ENCODE results near the gene TCIRG1.

TCIRG1 gene

DNA sequence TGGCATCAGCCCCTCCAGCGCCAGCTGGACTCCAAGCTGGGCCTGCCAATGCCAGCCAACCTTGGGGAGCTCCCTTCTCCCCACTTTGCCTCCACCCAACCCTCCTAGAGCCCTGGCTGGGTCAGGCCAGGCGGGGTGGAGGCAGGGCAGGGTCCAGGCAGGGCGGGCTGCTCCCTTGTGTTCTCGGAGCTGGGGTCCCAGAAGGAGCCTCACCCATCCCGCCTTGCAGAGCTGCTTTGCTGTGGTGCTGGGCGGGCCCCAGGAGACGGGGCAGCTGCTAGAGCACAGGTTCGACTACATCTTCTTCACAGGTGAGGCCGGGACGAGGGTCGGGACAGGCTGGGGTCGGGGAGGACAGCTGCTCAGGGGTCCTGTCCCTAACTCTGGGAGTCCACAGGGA lies 19.3 kb upstream of the TCIRG1 start:
- DNase-seq = no peak

DNA sequence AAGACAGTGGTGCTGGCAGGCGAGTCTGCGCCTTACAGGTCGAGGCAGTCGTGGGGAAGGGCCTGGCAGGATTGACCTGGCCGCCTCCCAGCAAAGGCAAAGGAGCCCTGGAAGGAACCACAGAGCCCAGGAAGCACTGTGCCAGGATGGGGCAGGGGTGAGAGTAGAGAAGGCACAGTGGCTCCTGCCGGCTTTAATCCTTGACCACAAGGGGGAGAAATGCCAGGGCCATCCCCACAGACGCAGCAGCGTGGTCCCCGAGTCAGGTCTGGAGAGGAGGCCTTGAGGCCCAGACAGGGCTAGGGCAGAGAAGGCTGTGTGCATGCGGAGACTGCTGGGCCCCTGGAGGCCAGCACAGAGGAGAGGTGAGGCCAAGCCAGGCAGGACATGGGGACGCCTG lies 18.2 kb upstream of the TCIRG1 start:
- no peak for DNase-seq

DNA sequence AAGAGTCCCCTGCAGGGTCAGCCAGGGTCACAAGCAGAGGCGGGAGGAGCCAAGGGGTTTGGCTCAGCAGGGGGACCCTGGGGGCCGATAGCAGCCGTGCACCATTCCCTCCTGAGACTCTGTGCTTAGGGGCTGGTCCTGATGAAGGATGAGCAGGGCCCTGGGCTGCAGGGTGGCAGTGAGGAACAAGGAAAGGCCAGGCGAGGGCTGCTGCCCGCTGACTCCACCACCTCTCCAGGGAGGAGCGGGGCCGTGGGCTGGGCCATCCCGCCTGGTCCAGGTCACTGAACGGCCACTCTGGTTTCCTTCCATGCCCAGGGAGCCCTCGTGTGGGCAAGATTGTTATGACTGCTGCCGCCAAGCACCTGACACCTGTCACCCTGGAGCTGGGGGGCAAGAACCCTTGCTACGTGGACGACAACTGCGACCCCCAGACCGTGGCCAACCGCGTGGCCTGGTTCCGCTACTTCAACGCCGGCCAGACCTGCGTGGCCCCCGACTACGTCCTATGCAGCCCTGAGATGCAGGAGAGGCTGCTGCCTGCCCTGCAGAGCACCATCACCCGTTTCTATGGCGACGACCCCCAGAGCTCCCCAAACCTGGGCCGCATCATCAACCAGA lies 17.5 kb upstream of the TCIRG1 start:
- DNase-seq = no peak

DNA sequence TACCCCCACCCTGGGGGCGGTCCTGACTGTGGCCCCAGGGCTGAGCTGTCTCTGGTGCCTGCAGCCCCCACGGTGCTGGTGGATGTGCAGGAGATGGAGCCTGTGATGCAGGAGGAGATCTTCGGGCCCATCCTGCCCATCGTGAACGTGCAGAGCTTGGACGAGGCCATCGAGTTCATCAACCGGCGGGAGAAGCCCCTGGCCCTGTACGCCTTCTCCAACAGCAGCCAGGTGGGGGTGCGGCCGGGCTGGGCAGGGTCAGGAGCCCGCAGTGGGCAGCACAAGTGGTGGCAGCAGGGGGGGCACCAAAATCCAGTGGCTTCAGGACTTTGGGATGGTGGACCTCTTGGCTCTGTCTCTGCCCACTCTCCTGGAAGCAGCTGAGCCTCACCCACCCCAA lies 16.3 kb upstream of the TCIRG1 start:
- no peak for DNase-seq

DNA sequence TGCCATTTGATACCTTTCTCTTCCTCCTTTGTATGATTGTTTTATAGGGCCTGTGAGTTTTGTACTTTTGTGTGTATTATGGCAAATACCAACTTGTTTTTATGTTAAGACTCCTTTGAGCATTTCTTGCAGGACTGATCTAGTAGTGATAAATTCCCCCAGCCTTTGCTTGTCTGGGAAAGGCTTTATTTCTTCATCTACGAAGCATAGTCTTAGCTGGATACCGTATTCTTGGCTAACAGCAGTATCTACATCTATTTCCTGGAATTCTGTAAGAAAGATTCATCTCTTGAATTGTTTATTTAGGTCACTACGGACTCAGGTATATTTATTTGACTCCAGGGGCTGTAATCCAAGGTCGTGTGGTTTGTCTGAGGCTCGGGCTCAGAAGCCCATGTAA lies 14.3 kb upstream of the TCIRG1 start:
- no peak for DNase-seq

DNA sequence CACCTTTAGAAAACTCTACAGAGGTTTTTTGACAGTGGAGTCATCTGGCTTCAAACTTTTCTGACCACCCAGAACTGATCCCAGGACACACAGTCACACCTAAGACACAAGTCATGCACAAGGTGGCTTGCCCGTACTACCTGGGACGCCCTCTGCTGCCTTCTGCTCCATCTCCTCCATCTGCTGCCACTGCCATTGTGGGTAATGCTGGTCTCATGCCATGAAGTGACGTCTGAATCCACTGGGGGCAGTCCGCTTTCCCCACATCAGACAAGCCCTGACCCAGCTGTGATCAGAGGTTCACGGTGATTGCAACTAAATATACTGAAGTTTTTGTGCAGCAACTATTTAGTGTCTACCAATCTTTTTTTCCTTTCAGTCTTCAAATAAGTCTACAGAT lies 13.8 kb upstream of the TCIRG1 start:
- no peak for DNase-seq

DNA sequence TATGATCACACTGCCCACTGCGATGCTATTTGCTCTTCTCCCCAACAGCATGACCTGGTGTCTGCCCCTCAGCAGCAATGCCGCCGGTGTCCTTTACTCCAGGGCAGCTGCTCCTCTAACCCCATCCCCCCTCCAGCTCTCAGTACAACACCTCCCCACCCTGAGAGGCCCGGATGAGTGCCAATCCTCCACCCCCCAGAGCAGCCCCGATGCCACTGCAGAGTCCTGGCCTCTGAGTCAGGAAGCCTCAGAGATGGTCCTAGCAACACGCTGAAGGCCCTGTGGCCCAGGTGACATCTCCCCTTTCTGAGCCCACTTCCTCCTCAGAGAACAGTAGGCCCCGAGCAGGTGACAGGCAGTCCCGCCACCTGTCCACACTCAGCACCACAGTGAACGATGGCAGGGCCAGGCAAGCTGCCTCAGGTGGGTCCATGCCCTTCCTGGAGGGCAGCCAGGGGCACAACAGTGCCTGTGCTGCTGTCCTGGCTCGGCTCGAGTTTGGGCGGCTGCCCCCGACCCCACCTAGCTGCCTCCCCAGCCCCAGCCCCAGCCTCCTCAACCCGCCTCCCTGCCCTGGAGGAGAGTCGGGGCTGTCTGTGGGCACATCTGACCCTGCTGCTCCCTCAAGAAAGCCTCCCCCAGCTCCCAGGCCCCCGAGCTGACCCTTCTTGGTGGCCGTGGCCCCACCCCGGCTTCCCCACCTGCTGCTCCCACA lies 12.3 kb upstream of the TCIRG1 start:
- DNase-seq = no peak

DNA sequence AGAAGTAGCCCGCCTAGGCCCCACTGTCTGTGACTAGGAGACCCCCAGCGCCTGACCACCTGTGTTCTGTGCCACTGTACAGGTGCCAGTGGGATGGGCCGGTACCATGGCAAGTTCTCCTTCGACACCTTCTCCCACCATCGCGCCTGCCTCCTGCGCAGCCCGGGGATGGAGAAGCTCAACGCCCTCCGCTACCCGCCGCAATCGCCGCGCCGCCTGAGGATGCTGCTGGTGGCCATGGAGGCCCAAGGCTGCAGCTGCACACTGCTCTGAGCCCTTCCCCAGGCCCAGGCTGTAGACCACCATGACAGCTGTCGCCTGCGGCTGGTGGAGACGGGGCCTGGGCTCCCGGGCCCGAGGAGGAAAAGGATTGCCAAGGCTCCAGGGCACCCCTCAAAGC lies 11.2 kb upstream of the TCIRG1 start:
- DNase-seq = no peak

DNA sequence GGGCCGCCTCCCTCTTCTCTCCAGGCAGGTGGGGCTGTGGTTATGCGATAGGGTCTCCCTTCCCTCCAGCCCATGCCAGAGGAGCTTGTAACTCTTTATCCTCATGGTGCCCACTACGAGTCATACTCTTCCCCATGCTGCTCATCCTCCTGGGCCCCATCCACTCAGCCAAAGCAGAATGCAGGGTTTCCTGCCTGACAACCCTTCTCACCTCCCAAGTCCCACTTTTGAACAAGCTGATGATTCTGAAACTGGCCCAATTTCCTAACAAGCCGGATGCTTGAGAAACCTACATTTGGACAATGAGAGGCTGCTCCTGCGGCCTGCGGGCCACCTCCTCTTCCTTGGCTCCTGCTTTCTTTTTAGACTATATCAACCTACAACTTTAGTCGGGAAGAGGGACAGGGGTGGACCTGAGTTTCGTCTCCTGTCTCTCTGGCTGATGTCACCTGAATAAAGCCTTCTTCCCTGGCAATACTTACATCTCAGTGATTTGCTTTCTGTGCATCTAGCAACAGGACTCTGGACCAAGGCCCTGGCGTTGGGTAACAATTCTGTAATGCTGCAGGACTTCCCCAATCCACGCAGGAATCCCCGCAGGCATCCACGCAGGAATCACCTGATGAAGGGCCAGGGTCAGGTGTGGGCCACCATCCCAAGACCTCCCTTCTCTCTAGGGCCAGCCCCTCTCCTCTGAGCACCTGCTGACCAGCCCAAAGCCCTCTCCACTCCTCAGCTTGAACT lies 9.9 kb upstream of the TCIRG1 start:
- no peak for DNase-seq

DNA sequence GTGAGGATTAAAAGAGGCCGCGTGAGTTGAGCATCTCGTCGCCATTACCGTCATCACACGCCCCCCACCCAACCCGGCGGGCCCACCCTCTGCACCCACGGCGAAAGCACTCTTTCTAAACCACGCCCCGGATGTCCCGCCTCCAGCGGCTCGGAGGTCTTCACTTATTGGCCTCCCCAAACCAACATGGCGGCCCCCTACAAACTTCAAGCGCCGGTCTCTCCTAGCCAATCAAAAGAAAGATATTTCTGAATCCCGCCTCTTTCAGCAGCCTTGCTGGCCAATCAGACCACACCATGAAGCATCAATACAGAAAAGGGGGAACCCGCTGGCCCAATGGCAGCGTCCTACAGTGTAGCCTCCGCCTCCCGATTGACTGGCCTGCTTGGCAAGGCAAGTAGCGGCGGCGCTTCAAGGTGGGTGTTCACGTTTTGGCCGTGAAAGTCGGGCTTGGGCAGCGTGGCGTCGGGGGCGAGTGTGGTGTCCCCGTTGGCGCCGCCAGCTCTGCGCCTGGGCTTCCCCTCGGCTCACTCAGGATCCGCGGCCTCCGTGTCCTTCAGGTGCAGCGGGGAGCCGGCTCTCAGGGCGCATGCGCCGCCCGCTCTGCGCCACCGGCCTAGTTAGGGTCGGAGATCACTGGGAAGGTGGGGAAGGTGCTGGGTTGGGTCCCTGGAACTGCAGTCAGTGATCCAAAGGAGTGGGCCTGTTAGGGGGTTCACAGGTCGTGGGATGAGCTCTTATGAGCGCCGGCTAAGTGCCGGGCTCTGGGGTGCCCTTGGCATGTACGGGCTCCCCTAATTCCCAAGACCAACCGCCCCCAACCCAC lies 8.3 kb upstream of the TCIRG1 start, which contains the start of gene NDUFS8:
Gene NDUFS8 (plus strand): TSS at position 364 of the 826 bp plus-strand sequence. CDS start 1,471 bp downstream, outside the sequence.
- DNase-seq = peak; percentile 87 to 96 (median 92)

DNA sequence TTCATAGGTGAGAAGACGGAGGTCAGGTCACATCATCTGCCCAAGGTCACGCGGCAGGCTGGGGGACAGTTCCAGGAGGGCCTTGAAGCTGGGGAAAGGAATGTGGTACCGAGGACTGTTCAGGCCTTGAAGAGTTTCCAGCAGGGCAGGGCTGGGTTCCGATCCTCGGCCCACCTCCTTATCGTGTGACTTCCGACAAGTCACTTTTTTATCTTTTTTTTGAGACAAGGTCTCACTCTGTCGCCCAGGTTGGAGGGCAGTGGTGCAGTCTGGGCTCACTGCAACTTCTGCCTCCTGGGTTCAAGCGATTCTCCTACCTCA lies 7.7 kb upstream of the TCIRG1 start:
- peak in 1 of 4 experiments; percentile 23 for DNase-seq

DNA sequence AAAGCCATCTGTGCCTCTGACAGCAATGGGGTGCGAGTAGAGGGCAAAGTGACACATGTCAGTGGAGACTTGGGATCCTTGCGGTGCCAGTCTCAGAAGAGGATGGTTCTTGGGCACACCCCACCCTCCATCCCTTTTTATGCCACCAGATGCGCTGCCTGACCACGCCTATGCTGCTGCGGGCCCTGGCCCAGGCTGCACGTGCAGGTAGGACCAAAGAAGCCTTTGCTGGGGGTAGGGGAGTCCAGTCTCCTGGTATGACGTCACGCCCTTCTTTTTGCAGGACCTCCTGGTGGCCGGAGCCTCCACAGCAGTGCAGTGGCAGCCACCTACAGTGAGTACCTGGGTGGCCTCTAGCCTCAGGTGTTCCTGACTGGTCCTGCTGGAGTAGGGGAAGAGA lies 6.8 kb upstream of the TCIRG1 start:
- DNase-seq = no peak

DNA sequence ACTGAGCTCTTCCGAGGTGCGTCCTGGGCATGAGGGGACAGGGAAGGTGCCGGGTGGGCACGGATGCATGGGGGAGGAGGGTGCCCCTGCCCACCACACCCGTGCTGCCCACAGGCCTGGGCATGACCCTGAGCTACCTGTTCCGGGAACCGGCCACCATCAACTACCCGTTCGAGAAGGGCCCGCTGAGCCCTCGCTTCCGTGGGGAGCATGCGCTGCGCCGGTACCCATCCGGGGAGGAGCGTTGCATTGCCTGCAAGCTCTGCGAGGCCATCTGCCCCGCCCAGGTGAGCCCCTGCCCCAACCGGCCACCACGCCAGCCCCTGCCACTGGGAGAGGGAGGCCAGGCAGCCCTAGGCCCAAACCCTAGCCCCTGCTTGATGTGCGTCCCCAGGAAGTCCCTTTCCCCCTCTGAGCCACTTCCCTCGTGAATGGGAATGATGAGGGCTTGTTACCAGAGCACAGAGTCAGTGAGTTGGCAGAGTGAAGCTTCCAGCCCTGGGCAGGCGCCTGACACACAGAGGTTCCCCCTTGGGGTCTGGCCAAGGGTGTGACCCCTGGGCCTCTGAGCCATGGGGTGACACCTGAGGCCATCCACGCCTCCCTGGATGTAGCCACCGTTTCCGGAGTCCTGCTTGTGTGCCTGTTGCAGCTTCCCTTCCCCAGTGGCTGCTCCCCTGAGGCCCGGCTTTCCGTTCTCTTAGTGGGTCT lies 5.7 kb upstream of the TCIRG1 start:
- DNase-seq = no peak

DNA sequence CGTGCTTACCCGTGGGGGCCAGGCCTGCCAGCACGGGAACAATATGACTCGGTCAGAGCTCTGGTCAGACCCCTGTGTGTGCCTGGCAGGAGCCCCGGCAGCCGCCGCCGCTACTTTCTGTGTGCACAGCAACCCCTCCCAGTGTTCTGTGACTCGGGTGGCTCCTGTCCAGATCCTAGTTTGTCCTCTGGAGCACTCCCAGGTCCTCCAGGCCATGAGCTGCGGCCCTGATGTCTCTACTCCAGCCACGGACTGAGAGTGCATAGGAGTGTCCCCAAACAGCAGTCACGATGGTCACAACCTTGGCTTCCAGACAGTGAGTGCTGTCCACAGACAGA lies 5.1 kb upstream of the TCIRG1 start:
- DNase-seq = no peak

DNA sequence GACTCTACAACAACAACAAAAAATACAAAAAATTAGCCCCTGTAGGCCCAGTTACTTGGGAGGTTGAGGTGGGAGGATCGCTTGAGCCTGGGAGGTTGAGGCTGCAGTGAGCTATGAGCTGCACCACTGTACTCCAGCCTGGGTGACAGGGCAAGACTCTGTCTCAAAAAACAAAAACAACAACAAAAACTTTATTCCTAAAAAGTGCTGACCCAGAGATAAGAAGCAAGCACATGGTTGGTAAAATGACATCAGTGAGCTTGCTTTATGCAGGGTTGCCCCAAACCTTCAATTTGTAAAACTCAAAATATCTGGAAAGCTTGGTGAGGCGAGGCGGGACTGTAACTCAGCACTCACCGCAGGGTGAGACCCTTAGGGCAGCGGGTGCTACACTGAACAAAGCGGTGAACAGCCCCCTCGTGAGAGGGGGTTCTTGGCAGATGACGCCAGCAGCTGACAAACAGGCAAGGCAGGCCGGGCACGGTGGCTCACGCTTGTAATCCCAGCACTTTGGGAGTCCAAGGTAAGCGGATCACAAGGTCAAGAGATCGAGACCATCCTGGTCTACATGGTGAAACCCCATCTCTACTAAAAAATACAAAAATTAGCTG lies 3.5 kb upstream of the TCIRG1 start:
- DNase-seq = no peak

DNA sequence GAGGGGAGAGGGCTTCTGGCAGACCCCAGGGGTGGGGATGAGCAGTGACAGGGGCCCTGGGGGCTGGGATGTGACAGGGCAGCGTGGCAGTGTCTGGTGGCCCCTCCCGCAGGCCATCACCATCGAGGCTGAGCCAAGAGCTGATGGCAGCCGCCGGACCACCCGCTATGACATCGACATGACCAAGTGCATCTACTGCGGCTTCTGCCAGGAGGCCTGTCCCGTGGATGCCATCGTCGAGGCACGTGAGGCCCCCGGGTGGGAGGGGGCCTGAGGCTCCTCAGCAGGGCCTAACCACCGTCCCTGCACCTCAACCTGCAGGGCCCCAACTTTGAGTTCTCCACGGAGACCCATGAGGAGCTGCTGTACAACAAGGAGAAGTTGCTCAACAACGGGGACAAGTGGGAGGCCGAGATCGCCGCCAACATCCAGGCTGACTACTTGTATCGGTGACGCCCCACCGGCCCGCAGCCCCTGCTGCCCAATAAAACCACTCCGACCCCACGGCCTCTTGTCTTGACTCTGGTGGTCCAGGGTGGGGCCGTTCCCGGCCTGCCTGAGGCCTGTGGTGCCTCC lies 2.6 kb upstream of the TCIRG1 start:
- no peak for DNase-seq

DNA sequence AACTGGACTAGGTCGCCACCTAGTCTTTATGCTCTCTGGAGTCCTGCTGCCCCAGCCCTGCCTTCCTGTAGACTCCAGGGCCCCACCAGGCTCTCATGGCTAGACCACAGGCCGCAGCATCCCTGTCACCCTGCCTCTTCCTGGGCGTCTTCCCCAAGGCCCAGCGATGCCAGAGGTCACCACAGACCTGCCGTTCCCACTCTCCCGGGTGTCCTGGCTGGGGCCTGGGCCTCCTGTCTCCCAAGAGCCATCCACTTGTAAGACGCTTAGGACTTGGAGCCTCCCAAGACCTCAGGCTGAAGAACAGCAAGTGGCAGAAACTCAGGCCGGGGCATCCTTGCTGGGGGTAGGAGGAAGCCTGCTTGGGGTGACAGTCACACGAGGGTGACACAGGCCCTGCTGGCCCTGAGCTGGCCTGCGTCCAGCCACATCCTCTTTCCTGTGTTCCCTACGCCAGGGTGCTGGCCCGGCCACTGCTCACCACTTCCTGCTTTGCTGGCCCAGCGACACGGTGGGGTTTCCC lies 2.0 kb upstream of the TCIRG1 start:
- no peak for DNase-seq

DNA sequence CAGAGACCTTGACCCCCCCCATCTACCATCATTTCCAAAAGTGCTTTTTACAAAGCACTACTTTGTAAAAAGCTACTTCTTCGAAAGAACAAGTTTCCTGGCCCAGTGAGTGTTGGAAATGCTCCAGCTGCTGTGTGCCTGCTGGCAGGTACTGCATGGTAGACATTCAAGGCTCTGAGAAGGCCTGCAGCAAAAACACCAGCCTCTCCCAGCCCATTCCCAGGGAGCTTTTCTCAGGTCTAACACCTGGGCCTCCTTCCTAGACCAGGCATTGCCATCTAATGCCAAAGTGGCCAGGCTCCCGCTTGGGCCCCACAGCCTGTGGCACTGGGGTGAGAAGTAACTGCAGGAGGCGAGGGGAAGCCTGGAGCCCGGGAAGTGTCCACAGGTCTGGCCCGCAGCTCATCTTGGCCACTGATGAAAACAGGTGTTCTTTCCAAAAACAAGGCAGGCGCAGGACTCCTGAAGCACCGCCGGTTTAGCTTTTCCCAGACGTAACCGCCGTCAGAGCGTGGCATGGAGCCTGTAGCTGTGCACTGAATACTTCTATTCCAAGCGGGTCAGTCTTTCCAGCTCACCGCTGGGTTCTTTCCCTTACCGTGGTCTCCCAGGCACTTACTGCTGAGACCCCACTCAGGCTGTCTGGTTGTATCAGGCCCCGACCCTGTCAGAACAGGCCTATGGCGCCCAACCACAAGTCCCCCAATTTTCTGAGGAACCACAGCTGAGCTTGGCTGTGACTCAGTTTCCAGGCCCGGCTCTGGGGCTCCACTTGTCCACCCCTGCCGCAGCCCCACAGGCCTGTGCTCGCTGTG lies 1.2 kb upstream of the TCIRG1 start:
- no peak for DNase-seq

DNA sequence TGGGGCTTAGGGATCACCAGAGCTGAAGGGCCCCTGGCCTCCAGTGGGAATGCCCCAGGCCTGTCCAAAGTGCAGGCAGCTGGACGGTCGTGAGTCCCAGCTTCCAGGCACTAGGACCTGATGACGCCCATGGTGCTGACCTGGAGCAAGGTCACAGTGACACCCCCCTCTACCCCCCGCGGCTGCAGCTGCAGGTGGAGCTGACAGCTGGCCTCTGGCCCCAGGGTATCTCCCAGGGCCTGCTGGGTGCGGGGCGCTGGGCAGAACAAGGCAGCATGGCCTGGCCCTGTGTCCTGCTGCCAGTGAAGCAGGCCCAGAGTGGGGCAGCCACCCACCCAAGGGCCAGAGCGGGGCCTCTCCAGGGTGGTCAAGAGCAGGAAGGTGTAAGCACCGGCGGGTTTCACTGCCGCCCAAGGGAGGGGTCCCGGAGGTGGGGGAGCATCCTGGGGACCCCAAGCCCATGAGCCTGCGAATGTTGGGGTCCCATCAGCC lies 553 bp upstream of the TCIRG1 start:
- DNase-seq = no peak

DNA sequence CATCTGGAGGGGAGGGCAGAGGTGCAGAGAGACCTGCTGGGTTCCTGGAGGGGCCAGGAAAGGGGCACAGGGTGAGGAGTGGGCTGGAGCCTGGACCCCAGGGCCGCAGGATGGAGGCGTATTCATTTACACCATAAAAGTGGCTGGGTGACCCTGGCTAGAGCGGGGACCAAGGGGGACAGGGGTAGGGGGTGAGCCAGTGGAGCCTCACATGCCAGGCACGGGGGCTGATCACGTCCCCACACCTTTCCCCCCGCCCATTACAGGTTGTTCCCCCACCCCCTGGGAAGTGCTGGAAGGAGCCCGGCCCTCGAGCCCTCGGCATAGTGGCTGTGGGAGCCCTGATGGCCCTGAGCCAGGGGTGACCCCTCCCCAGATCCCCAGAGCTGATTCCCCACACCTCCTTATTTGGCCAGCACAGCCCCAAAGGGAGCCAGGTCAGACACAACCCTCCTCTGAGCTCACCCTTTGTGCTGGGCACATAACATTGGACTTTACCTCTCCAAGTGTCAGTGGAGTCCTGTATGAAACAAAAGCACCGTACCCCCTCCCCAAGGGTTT lies 781 bp downstream of the TCIRG1 start:
- no peak for DNase-seq
